DND-41 (cell line): Measurements from ENCODE around the gene MRTFA.

ENCODE experiments used
- ATAC-seq: fragments of 200-7000 bp; cut with Tn5 transposase; 3 replicates; pipeline ENCODE4 v1.9.1; 2021; ENCODE audit warnings: low read depth; ENCODE audit not compliant: insufficient read depth
- DNase-seq: peaks from one replicate; pipeline ENCODE4 v3.0.0-alpha.2; 2020
- H2AFZ ChIP-seq: 2 replicates; pipeline ENCODE4 v1.6.0; 2012; ENCODE audit warnings: low read depth, low read length
- H3K27ac ChIP-seq: 2 replicates; pipeline ENCODE4 v1.5.1; 2012; ENCODE audit warnings: low read length, inconsistent platforms
- H3K27me3 ChIP-seq: fragments of 200-600 bp; sonication (generic); 2 replicates; pipeline ENCODE4 v1.6.0; 2012; ENCODE audit warnings: low read length, mild to moderate bottlenecking, inconsistent platforms; ENCODE audit not compliant: insufficient read depth, poor library complexity
- H3K36me3 ChIP-seq: 2 replicates; pipeline ENCODE4 v1.5.1; 2012; ENCODE audit warnings: low read length, inconsistent platforms; ENCODE audit not compliant: insufficient read depth
- H3K4me1 ChIP-seq: 2 replicates; pipeline ENCODE4 v1.5.1; 2012; ENCODE audit warnings: mild to moderate bottlenecking, low read length; ENCODE audit not compliant: insufficient read depth
- H3K4me2 ChIP-seq: 2 replicates; pipeline ENCODE4 v1.6.0; 2012; ENCODE audit warnings: mild to moderate bottlenecking, moderate library complexity, low read length, inconsistent platforms; ENCODE audit not compliant: insufficient read depth
- H3K4me3 ChIP-seq, 2 experiments: fragments of 200-600 bp in 1 of 2; shearing (Covaris generic) in 1 of 2; 2 replicates each; pipeline ENCODE4 v1.5.1; 2012 to 2016; ENCODE audit warnings: inconsistent platforms in 2 of 2, low read length in 2 of 2, mild to moderate bottlenecking in 2 of 2, low read depth in 1 of 2, moderate library complexity in 1 of 2
- H3K79me2 ChIP-seq: 2 replicates; pipeline ENCODE4 v1.6.0; 2012; ENCODE audit warnings: low read length, inconsistent platforms; ENCODE audit not compliant: insufficient read depth
- H3K9ac ChIP-seq: 2 replicates; pipeline ENCODE4 v1.6.0; 2012; ENCODE audit warnings: low read depth, mild to moderate bottlenecking, inconsistent platforms, low read length, moderate library complexity
- H3K9me3 ChIP-seq: 2 replicates; pipeline ENCODE4 v1.5.1; 2012; ENCODE audit warnings: low read length, moderate library complexity, mild to moderate bottlenecking, inconsistent platforms; ENCODE audit not compliant: insufficient read depth, severe bottlenecking
- H4K20me1 ChIP-seq: 2 replicates; pipeline ENCODE4 v1.6.0; 2012; ENCODE audit warnings: low read length; ENCODE audit not compliant: insufficient read depth
- EZH2 ChIP-seq: IDR thresholded peaks from 3 replicates; pipeline ENCODE4 v1.6.1; 2012; ENCODE audit warnings: borderline replicate concordance, low read depth, mild to moderate bottlenecking, moderate library complexity, low read length, inconsistent platforms; ENCODE audit not compliant: severe bottlenecking
- TF ChIP-seq, protein P1 (sequence below): IDR thresholded peaks from 2 replicates; pipeline ENCODE4 v1.5.1; 2012; ENCODE audit warnings: borderline replicate concordance, low read length, moderate library complexity, mild to moderate bottlenecking; ENCODE audit not compliant: poor library complexity, severe bottlenecking; ENCODE audit errors: extremely low read depth

The MRTFA gene

DNA sequence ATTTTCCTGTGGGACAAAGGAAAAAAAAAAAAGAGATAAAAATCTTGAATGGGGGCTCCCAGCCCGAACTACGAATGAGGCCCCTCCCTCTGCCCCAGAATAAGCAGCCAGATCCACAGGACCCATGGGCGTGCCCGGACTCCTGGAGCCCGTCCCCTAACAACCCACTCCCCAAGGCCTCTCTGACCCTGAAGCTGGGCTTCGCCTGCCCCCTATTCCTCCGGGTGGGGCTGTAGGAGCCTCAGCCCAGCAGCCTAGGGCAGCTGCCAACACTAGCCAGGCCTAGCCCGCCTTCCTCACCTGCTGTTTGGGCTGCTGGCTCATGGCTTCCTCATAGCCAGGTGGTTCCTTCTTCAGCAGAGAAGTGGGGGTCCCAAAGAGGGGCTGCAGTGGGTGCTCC is 219.5 kb downstream of the MRTFA start:
- H3K9me3 ChIP-seq = no peaks in the 10 kb centered on the region
- DNase-seq (no peak), ATAC-seq (no peak)
- no peaks in the 10 kb centered on the region for H3K79me2 ChIP-seq
- no peaks in the 10 kb centered on the region for H3K27me3 ChIP-seq
- no peak overlapping the region for H3K4me3 ChIP-seq
- H3K4me2 ChIP-seq = no peak overlapping the region
- TF ChIP-seq, protein P1, sequence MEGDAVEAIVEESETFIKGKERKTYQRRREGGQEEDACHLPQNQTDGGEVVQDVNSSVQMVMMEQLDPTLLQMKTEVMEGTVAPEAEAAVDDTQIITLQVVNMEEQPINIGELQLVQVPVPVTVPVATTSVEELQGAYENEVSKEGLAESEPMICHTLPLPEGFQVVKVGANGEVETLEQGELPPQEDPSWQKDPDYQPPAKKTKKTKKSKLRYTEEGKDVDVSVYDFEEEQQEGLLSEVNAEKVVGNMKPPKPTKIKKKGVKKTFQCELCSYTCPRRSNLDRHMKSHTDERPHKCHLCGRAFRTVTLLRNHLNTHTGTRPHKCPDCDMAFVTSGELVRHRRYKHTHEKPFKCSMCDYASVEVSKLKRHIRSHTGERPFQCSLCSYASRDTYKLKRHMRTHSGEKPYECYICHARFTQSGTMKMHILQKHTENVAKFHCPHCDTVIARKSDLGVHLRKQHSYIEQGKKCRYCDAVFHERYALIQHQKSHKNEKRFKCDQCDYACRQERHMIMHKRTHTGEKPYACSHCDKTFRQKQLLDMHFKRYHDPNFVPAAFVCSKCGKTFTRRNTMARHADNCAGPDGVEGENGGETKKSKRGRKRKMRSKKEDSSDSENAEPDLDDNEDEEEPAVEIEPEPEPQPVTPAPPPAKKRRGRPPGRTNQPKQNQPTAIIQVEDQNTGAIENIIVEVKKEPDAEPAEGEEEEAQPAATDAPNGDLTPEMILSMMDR = no peak
- TF ChIP-seq EZH2 = no peak
- H3K9ac ChIP-seq = no peak overlapping the region
- H4K20me1 ChIP-seq = peaks cover 18% of the 10 kb centered on the region
- H3K4me1 ChIP-seq = no peaks in the 10 kb centered on the region
- peaks cover 78% of the 10 kb centered on the region for H3K36me3 ChIP-seq
- H2AFZ ChIP-seq = no peak overlapping the region
- no peak overlapping the region for H3K27ac ChIP-seq

DNA sequence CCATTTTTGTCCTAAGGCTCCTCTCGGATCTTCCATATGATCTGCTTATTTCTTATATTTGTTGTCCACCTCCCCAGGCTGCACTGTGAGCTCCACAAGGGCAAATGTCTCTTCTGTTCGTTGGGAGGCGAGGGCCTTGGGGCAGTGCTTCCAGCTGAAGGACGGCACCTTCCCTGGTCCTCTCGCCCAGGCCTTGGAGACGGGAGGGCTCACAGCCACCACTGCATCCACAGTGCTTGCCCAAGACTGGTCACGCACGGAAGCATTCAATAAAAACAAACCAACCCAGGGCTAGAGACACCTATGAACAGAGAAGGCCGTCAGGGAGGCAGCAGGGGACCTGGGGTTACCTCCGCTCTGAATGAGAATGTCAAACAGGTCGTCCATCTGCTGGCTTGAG is 219.9 kb downstream of the MRTFA start:
- no peak for TF ChIP-seq EZH2
- TF ChIP-seq, protein P1 = no peak
- Histone ChIP-seq H3K9me3 (no peaks in the 10 kb centered on the region), H3K36me3 (peaks cover 78% of the 10 kb centered on the region), H2AFZ (no peak overlapping the region), H3K79me2 (no peaks in the 10 kb centered on the region), H3K27me3 (no peaks in the 10 kb centered on the region), H3K4me1 (no peaks in the 10 kb centered on the region), H3K27ac (no peak overlapping the region), H3K4me2 (no peak overlapping the region), H3K9ac (no peak overlapping the region), H3K4me3 (no peak overlapping the region), H4K20me1 (peaks cover 17% of the 10 kb centered on the region)
- DNase-seq (no peak), ATAC-seq (no peak)

DNA sequence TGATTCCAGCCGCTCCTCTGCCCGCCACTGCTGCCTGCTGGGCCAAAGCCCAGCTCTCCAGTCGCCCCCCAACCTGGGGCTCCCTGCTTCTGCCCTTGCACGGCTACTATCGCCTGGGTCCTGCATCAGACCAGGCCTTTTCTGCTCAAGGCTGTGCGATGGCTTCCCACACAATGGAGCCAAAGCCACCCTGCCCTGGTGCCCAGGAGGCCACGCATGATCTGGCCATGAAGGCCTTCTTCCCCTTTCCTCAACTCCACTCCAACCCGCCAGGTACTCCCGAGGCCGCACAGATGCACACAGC is 220.3 kb downstream of the MRTFA start:
- peaks cover 17% of the 10 kb centered on the region for H4K20me1 ChIP-seq
- no peak overlapping the region for H3K4me2 ChIP-seq
- peaks cover 78% of the 10 kb centered on the region for H3K36me3 ChIP-seq
- no peak for TF ChIP-seq EZH2
- TF ChIP-seq, protein P1 = no peak
- no peaks in the 10 kb centered on the region for H3K9me3 ChIP-seq
- no peak overlapping the region for H3K9ac ChIP-seq
- ATAC-seq (no peak), DNase-seq (no peak)
- no peaks in the 10 kb centered on the region for H3K79me2 ChIP-seq
- no peak overlapping the region for H3K27ac ChIP-seq
- no peak overlapping the region for H3K4me3 ChIP-seq
- H3K4me1 ChIP-seq = no peaks in the 10 kb centered on the region
- H3K27me3 ChIP-seq = no peaks in the 10 kb centered on the region
- H2AFZ ChIP-seq = no peak overlapping the region
